SK-N-MC (cell line): ENCODE results near the gene KRTAP10-4.

ENCODE experiments used
- DNase-seq: peaks from one replicate; pipeline ENCODE4 v3.0.0-alpha.2; 2011; ENCODE audit warnings: low read depth, low spot score
- H3K27ac ChIP-seq: fragments of 200-600 bp; sonication (generic); 2 replicates; pipeline ENCODE4 v1.5.1; 2016; ENCODE audit warnings: mixed run types
- H3K36me3 ChIP-seq: fragments of 200-600 bp; sonication (generic); 2 replicates; pipeline ENCODE4 v1.6.1; 2017; ENCODE audit warnings: antibody characterized with exemption, low read length, mixed read lengths; ENCODE audit not compliant: insufficient read depth
- H3K4me3 ChIP-seq: fragments of 200-600 bp; sonication (generic); 2 replicates; pipeline ENCODE4 v1.5.1; 2016
- H3K9ac ChIP-seq: fragments of 200-600 bp; sonication (generic); 2 replicates; pipeline ENCODE4 v1.8.0; 2017; ENCODE audit warnings: mixed run types, mixed read lengths; ENCODE audit not compliant: insufficient read length
- H3K9me3 ChIP-seq: fragments of 200-600 bp; sonication (generic); 2 replicates; pipeline ENCODE4 v1.6.1; 2017; ENCODE audit warnings: low read depth, mild to moderate bottlenecking, antibody characterized with exemption, low read length, moderate library complexity, mixed read lengths
- EZH2 ChIP-seq: fragments of 200-600 bp; sonication (generic); IDR thresholded peaks from one replicate; pipeline ENCODE4 v1.6.1; 2017; ENCODE audit warnings: antibody characterized with exemption
- FOXP2 ChIP-seq: optimal IDR thresholded peaks from 2 replicates; pipeline ENCODE3; 2011; ENCODE audit warnings: mild to moderate bottlenecking, moderate library complexity; ENCODE audit not compliant: insufficient read depth; ENCODE audit errors: extremely low read length, control extremely low read depth
- POLR2AphosphoS5 ChIP-seq: IDR thresholded peaks from 2 replicates; pipeline ENCODE4 v1.6.1; 2012; ENCODE audit warnings: mild to moderate bottlenecking, low read depth, low read length, borderline replicate concordance

The KRTAP10-4 gene

GRCh38 chr21:44571844-44572782 lies 1.4 kb upstream of the KRTAP10-4 start:
- Histone ChIP-seq H3K9ac (no peak overlapping the region), H3K36me3 (peaks cover 7% of the 10 kb centered on the region; the same call in 1 of the 2 replicates)
- TF ChIP-seq FOXP2 (no peak), POLR2AphosphoS5 (no peak), EZH2 (no peak)

GRCh38 chr21:44572959-44573583 lies 458 bp upstream of the KRTAP10-4 start:
- TF ChIP-seq EZH2 (no peak), POLR2AphosphoS5 (no peak), FOXP2 (no peak)
- Histone ChIP-seq H3K9me3 (no peaks in the 10 kb centered on the region), H3K9ac (no peak overlapping the region), H3K36me3 (no peaks in the 10 kb centered on the region; the same call in 1 of the 2 replicates), H3K4me3 (no peak overlapping the region), H3K27ac (no peak overlapping the region)
- no peak for DNase-seq

More at GRCh38 chr21:44571844-44572782, 1.4 kb upstream of the KRTAP10-4 start:
- DNase-seq = no peak
- H3K9me3 ChIP-seq = no peaks in the 10 kb centered on the region
- H3K4me3 ChIP-seq = no peak overlapping the region
- H3K27ac ChIP-seq = no peak overlapping the region

GRCh38 chr21:44574457-44575306 lies 1.2 kb downstream of the KRTAP10-4 start:
- no peaks in the 10 kb centered on the region for H3K9me3 ChIP-seq
- no peak for DNase-seq
- H3K27ac ChIP-seq = no peak overlapping the region
- TF ChIP-seq FOXP2 = no peak
- no peak for TF ChIP-seq POLR2AphosphoS5
- no peak for TF ChIP-seq EZH2
- H3K36me3 ChIP-seq = no peaks in the 10 kb centered on the region
- no peak overlapping the region for H3K9ac ChIP-seq
- H3K4me3 ChIP-seq = no peak overlapping the region

GRCh38 chr21:44575307-44576024 lies 1.9 kb downstream of the KRTAP10-4 start:
- TF ChIP-seq FOXP2 = no peak
- TF ChIP-seq POLR2AphosphoS5 = no peak
- no peak for TF ChIP-seq EZH2
- no peaks in the 10 kb centered on the region for H3K36me3 ChIP-seq
- no peak overlapping the region for H3K4me3 ChIP-seq
- no peaks in the 10 kb centered on the region for H3K9me3 ChIP-seq
- H3K9ac ChIP-seq = no peak overlapping the region
- DNase-seq = no peak
- no peak overlapping the region for H3K27ac ChIP-seq

- no peaks in the 10 kb centered on the region for H3K36me3 ChIP-seq
- H3K9ac ChIP-seq = no peak overlapping the region
- no peak for TF ChIP-seq EZH2
- TF ChIP-seq FOXP2 = no peak
- TF ChIP-seq POLR2AphosphoS5 = no peak
- no peaks in the 10 kb centered on the region for H3K9me3 ChIP-seq
- no peak overlapping the region for H3K4me3 ChIP-seq
- H3K27ac ChIP-seq = no peak overlapping the region
- no peak for DNase-seq
These were observed 2.5 kb downstream of the KRTAP10-4 start for GRCh38 chr21:44576025-44576420.

- no peak for TF ChIP-seq EZH2
- no peak for TF ChIP-seq FOXP2
- TF ChIP-seq POLR2AphosphoS5 = no peak
- no peak for DNase-seq
- no peaks in the 10 kb centered on the region for H3K36me3 ChIP-seq
- H3K4me3 ChIP-seq = no peak overlapping the region
- H3K9ac ChIP-seq = no peak overlapping the region
- no peak overlapping the region for H3K27ac ChIP-seq
- H3K9me3 ChIP-seq = peaks cover 4% of the 10 kb centered on the region; the same call in 1 of the 2 replicates
These were observed 5.0 kb downstream of the KRTAP10-4 start for GRCh38 chr21:44578371-44579055.

GRCh38 chr21:44579056-44579832 lies 5.7 kb downstream of the KRTAP10-4 start:
- no peak for DNase-seq
- no peak for TF ChIP-seq FOXP2
- TF ChIP-seq EZH2 = no peak
- no peak for TF ChIP-seq POLR2AphosphoS5
- H3K27ac ChIP-seq = no peak overlapping the region
- H3K4me3 ChIP-seq = no peak overlapping the region
- no peak overlapping the region for H3K9ac ChIP-seq
- H3K9me3 ChIP-seq = peaks cover 4% of the 10 kb centered on the region; the same call in 1 of the 2 replicates
- H3K36me3 ChIP-seq = no peaks in the 10 kb centered on the region
